GM19023 (cell line): ENCODE measurements around the gene PLA2G2C.

ENCODE experiments used
- ATAC-seq: cut with Tn5 transposase; IDR thresholded peaks from one replicate; pipeline ENCODE4 v1.9.1; 2021; ENCODE audit warnings: mild to moderate bottlenecking, moderate library complexity; ENCODE audit not compliant: unreplicated experiment

The PLA2G2C gene

GRCh38 chr1:20209471-20209870 is 23.2 kb upstream of the PLA2G2C start:
- no peak for ATAC-seq

GRCh38 chr1:20207546-20207945 is 21.2 kb upstream of the PLA2G2C start:
- no peak for ATAC-seq

GRCh38 chr1:20202166-20202565 is 15.8 kb upstream of the PLA2G2C start:
- no peak for ATAC-seq

GRCh38 chr1:20200966-20201365 is 14.6 kb upstream of the PLA2G2C start:
- ATAC-seq, result no peak

- ATAC-seq, result no peak
These were observed 13.5 kb upstream of the PLA2G2C start for GRCh38 chr1:20199840-20200239.

- ATAC-seq, result no peak
These were observed 13.1 kb upstream of the PLA2G2C start for GRCh38 chr1:20199403-20199802.

- ATAC-seq, result no peak
These were observed 12.6 kb upstream of the PLA2G2C start for GRCh38 chr1:20198918-20199317.

GRCh38 chr1:20198296-20198695 is 12.0 kb upstream of the PLA2G2C start:
- no peak for ATAC-seq

GRCh38 chr1:20197329-20197791 is 11.0 kb upstream of the PLA2G2C start:
- no peak for ATAC-seq

- ATAC-seq, result no peak
These were observed 9.1 kb upstream of the PLA2G2C start for GRCh38 chr1:20195462-20195780.

- ATAC-seq, result no peak
These were observed 8.6 kb upstream of the PLA2G2C start for GRCh38 chr1:20194757-20195461.

- ATAC-seq, result no peak
These were observed 7.9 kb upstream of the PLA2G2C start for GRCh38 chr1:20194224-20194623.

GRCh38 chr1:20192871-20193411 is 6.6 kb upstream of the PLA2G2C start:
- ATAC-seq, result no peak

GRCh38 chr1:20192364-20192763 is 6.0 kb upstream of the PLA2G2C start:
- no peak for ATAC-seq

GRCh38 chr1:20191266-20191825 is 5.0 kb upstream of the PLA2G2C start:
- no peak for ATAC-seq

GRCh38 chr1:20190256-20191160 is 4.2 kb upstream of the PLA2G2C start:
- no peak for ATAC-seq

GRCh38 chr1:20189664-20190063 is 3.3 kb upstream of the PLA2G2C start:
- ATAC-seq, result no peak

GRCh38 chr1:20188455-20188817 is 2.1 kb upstream of the PLA2G2C start:
- ATAC-seq, result no peak

- ATAC-seq, result no peak
These were observed 1.6 kb upstream of the PLA2G2C start for GRCh38 chr1:20187813-20188454.

- no peak for ATAC-seq
These were observed 940 bp upstream of the PLA2G2C start for GRCh38 chr1:20187103-20187812.
